ENCODE measurements around the gene GALE. TPM values are rescaled to one million over a fixed set of nuclear protein-coding genes. Genes with fewer than 3 reads are reported as not detected.

Gene GALE
- total and polyA plus RNA-seq, 2 of the 13 experiments (the other 11 are each of a cell fraction or from before 2014, with no cell fraction given), result 85.2 to 88.4 TPM

DNA sequence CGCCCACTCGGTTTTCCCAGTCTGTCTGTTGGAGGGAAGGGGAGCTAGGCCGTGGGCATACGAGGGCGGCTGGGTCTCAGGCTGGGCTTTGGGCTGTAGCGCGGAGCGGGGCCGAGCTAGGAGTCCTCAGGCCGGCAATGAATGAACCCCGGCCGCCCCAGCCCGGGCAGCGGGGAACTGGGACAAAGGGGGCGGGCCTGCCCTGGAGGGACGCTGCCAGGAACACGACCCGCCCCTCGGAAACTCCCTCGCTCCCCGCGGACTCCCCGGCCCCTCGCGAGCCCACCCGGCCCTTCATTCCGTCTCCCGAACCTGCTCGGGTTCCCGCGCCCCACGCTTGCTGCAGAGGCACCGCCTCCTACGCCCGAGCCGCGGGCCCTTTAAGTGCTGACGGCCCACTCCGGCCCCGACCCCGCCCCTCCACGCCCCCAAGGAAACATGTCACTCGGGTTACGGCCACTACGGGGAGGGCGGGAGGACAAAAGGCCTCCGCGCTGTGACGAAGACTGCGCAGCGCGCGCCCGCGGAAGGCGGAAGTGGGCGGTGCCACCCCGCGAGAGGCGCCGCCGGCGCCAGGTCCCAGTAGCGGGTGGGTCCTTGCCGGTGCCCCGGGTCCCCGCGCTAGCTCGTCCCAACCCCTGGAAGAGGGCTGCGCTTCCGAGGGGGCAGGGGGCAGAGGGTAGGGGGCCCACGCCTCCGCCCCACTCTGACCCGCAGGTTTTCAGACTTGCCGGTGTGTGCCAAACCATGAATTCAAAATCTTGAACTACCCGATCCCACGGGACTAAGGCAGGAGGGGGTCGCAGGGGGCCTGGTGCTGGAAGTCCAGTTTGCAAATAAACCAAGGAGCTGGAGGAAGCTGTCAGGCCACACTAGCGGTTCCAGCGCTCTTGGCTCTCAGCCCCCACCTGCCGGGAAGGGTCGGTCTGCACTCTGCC is at the start of gene GALE (continued):
- TF ChIP-seq, protein P1, sequence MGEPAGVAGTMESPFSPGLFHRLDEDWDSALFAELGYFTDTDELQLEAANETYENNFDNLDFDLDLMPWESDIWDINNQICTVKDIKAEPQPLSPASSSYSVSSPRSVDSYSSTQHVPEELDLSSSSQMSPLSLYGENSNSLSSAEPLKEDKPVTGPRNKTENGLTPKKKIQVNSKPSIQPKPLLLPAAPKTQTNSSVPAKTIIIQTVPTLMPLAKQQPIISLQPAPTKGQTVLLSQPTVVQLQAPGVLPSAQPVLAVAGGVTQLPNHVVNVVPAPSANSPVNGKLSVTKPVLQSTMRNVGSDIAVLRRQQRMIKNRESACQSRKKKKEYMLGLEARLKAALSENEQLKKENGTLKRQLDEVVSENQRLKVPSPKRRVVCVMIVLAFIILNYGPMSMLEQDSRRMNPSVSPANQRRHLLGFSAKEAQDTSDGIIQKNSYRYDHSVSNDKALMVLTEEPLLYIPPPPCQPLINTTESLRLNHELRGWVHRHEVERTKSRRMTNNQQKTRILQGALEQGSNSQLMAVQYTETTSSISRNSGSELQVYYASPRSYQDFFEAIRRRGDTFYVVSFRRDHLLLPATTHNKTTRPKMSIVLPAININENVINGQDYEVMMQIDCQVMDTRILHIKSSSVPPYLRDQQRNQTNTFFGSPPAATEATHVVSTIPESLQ (CRISPR knock-in tag; conservative IDR thresholded peaks at IDR 0.05), result no peak
- TF ChIP-seq, protein P2, sequence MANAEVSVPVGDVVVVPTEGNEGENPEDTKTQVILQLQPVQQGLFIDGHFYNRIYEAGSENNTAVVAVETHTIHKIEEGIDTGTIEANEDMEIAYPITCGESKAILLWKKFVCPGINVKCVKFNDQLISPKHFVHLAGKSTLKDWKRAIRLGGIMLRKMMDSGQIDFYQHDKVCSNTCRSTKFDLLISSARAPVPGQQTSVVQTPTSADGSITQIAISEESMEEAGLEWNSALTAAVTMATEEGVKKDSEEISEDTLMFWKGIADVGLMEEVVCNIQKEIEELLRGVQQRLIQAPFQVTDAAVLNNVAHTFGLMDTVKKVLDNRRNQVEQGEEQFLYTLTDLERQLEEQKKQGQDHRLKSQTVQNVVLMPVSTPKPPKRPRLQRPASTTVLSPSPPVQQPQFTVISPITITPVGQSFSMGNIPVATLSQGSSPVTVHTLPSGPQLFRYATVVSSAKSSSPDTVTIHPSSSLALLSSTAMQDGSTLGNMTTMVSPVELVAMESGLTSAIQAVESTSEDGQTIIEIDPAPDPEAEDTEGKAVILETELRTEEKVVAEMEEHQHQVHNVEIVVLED (CRISPR knock-in tag; IDR thresholded peaks at IDR 0.05; ENCODE audit: borderline replicate concordance), result peak; percentile 90
- TF ChIP-seq, protein P3, sequence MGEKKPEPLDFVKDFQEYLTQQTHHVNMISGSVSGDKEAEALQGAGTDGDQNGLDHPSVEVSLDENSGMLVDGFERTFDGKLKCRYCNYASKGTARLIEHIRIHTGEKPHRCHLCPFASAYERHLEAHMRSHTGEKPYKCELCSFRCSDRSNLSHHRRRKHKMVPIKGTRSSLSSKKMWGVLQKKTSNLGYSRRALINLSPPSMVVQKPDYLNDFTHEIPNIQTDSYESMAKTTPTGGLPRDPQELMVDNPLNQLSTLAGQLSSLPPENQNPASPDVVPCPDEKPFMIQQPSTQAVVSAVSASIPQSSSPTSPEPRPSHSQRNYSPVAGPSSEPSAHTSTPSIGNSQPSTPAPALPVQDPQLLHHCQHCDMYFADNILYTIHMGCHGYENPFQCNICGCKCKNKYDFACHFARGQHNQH (CRISPR knock-in tag; IDR thresholded peaks at IDR 0.05), result peak; percentile 44; the same call in 1 of the 2 replicates
- peak; percentile 79 for TF ChIP-seq KMT2B (CRISPR knock-in tag; IDR thresholded peaks at IDR 0.05)
- TF ChIP-seq SALL2 (CRISPR knock-in tag; IDR thresholded peaks at IDR 0.05), result 0 out of 2 replicates have a peak, but pooled peaks have one; percentile 66
- no peak; the same call in none of the 2 replicates for TF ChIP-seq ZNF768 (CRISPR knock-in tag; IDR thresholded peaks at IDR 0.05)
- TF ChIP-seq RAD21 (CRISPR knock-in tag; IDR thresholded peaks at IDR 0.05), result peak; percentile 60; the same call in 1 of the 2 replicates
- TF ChIP-seq NCOR1 (IDR thresholded peaks at IDR 0.05; ENCODE audit: borderline replicate concordance, low read length), result no peak
- TF ChIP-seq TMF1 (CRISPR knock-in tag; IDR thresholded peaks at IDR 0.05; ENCODE audit: low read depth), result no peak
- no peak for TF ChIP-seq GTF2F1 (IDR thresholded peaks at IDR 0.05; ENCODE audit: low read length)
- no peak for TF ChIP-seq SMC3 (IDR thresholded peaks at IDR 0.05; ENCODE audit: low read length)
- TF ChIP-seq ZSCAN30 (CRISPR knock-in tag; IDR thresholded peaks at IDR 0.05), result no peak
- TF ChIP-seq SNAI1 (CRISPR knock-in tag; IDR thresholded peaks at IDR 0.05; ENCODE audit: borderline replicate concordance), result no peak
- no peak for TF ChIP-seq ZNF260 (CRISPR knock-in tag; IDR thresholded peaks at IDR 0.05; ENCODE audit: borderline replicate concordance, low read depth)
- TF ChIP-seq SIX1 (CRISPR knock-in tag; IDR thresholded peaks at IDR 0.05; ENCODE audit: borderline replicate concordance), result no peak
- no peak for TF ChIP-seq RXRB (CRISPR knock-in tag; IDR thresholded peaks at IDR 0.05; ENCODE audit: borderline replicate concordance)
- TF ChIP-seq ZNF451 (CRISPR knock-in tag; IDR thresholded peaks at IDR 0.05), result peak; percentile 9; the same call in 1 of the 2 replicates
- no peak for TF ChIP-seq CCDC6 (CRISPR knock-in tag; IDR thresholded peaks at IDR 0.05)
- TF ChIP-seq KLF16 (CRISPR knock-in tag; IDR thresholded peaks at IDR 0.05), result 0 out of 4 replicates have a peak, but pooled peaks of 1 of the 2 experiments have one; percentile 46
- TF ChIP-seq ZFP36L2 (CRISPR knock-in tag; IDR thresholded peaks at IDR 0.05), result no peak
- TF ChIP-seq EZH2 (conservative IDR thresholded peaks at IDR 0.05; ENCODE audit: low read depth, low read length), result no peak
- TF ChIP-seq HMG20A (CRISPR knock-in tag; IDR thresholded peaks at IDR 0.05; ENCODE audit: borderline replicate concordance), result no peak
- TF ChIP-seq KDM6A (CRISPR knock-in tag; IDR thresholded peaks at IDR 0.05; ENCODE audit: low read depth), result no peak
- TF ChIP-seq ZNF317 (CRISPR knock-in tag; IDR thresholded peaks at IDR 0.05), result 0 out of 2 replicates have a peak, but pooled peaks have one; percentile 54
- peak; percentile 95 for TF ChIP-seq GABPB1 (CRISPR knock-in tag; IDR thresholded peaks at IDR 0.05)
- TF ChIP-seq ZNF143 (CRISPR knock-in tag; IDR thresholded peaks at IDR 0.05), result no peak
- peak; percentile 72; the same call in 1 of the 2 replicates for TF ChIP-seq ZNF333 (CRISPR knock-in tag; IDR thresholded peaks at IDR 0.05; ENCODE audit: borderline replicate concordance)
